NCI-H2171 (cell line): ENCODE measurements around the gene ETNK1.
"Not testable (repeated sequence)": the region's sequence is repeated elsewhere in the genome, so short reads cannot be mapped to it uniquely, and the experiment has no call there.

Experiments used
- DNase-seq: peaks from one replicate; lab custom pipeline; 2025; lab: John Stamatoyannopoulos, UW

ETNK1 gene, protein sequence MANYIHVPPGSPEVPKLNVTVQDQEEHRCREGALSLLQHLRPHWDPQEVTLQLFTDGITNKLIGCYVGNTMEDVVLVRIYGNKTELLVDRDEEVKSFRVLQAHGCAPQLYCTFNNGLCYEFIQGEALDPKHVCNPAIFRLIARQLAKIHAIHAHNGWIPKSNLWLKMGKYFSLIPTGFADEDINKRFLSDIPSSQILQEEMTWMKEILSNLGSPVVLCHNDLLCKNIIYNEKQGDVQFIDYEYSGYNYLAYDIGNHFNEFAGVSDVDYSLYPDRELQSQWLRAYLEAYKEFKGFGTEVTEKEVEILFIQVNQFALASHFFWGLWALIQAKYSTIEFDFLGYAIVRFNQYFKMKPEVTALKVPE

DNA sequence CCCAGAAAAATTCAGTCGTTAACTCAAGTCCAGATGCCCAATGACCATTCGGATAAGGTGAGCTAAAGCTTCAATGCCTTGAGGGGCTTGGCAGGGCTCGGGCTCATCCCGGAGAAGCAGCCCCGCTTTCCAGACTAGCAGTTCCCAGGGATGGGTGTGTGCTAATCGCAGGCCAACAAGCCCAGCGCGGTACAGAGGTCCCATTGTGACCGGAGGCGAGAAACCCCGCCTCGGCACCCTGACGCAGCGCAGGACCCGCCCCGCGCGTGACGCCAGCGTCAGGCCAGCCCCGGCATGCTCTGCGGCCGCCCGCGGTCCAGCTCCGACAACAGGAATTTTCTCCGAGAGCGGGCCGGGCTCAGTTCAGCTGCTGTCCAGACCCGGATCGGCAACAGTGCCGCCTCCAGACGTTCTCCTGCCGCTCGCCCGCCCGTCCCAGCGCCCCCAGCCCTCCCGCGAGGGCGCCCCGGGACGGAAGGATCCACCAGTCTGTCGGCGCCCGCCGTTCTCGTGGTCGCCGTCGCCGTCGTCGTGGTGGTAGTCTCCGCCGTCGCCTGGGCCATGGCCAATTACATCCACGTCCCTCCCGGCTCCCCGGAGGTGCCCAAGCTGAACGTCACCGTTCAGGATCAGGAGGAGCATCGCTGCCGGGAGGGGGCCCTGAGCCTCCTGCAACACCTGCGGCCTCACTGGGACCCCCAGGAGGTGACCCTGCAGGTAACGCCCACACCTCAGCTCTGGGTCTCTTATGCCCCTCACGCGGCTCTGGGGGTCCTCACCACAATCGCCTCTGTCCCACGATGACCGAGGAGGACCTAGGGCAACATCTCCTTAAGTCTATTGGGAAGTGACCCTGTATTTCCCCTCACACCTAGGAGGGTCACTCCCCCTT, at the start of gene ETNK1:
Gene ETNK1 (plus strand): TSS at position 302 of the 892 bp plus-strand sequence. CDS start 260 bp downstream, at position 562.
- DNase-seq: peak; percentile 70

DNA sequence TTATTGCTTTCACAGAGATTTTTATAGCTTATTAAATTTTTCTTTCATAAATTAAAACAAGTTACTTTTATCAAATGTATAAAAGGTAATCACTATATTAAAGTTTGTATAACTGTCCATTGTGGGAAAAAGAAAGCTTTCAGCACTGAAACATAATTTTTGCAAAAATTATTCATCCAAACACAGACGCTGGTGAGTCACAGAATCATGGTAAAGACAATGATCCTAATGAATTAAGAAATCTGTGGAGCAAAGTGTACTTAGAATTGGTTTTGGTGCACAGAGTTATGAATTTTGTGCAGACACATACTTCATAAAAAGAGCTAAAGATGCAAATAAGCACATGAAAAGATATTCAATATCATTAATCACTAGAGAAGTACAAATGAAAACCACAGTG, 48.9 kb upstream of the ETNK1 start:
- DNase-seq: no peak

DNA sequence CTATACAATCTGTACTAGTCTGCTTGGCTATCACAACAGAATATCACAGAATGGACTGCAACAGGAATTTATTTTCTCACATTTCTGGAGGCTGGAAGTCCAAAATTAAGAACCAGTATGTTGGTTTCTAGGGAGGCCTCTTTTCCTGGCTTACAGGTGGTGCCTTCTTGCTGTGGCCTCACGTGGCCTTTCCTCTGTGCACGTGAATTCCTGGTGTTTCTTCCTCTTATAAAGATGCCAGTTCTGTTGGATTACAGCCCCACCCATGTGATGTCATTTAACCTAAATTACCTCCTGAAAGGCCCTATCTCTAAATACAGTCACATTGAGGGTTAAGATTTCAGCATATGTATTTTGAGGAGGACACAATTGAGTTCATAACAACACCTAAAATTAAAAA, 48.5 kb upstream of the ETNK1 start:
- DNase-seq: no peak

DNA sequence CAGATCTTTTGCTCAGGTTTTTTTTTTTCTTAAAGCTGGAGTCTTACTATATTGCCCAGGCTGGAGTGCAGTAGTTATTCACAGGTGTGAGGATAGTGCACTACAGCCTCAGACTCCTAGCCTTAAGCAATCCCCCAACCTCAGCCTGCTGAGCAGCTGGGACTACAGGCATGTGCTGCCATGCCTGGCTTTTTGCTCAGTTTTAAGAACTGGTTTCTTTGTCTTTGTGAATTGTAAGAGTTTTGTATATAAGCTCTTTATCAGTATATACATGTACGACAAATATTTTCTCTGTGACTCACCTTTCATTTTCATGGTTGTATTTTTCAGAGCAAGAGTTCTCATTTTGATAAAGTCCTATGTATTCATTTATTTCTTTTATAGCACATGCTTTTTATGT, 47.3 kb upstream of the ETNK1 start:
- DNase-seq: no peak

DNA sequence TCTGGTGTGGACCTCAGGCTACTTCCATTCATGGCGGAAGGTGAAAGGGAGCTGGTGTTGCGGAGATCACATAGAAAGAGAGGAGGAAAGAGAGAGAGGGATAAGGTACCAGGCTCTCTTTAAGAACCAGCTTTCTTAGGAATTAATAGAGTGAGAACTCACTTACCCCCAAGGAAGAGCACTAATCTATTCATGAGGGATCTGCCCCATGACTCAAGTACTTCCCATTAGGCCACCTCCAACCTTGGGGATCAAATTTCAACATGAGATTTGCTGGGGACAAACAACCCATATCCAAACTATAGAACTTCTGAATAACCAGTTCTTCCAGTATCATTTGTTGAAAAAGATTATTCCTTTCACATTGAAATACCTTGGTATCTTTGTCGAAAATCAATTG, 46.6 kb upstream of the ETNK1 start:
- DNase-seq: no peak

DNA sequence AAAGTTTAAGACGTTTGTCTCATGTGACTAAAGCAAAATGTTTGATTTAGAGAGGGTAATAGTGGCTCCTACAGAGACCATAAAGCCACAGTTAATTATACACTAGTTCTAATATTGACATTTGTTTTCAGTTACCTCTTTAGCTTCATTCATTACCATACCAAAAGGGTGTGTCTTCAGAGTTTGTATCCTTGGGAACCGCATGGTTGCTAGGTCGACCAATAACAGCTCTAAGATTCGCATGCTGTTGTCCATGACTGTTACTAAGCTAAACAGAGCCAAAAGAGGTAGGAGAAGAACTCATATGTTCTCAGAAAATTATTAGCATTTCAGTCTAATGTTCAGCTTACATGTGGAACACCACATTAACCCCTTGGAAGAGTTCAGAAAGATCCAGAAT, 36.2 kb upstream of the ETNK1 start:
- no peak for DNase-seq

DNA sequence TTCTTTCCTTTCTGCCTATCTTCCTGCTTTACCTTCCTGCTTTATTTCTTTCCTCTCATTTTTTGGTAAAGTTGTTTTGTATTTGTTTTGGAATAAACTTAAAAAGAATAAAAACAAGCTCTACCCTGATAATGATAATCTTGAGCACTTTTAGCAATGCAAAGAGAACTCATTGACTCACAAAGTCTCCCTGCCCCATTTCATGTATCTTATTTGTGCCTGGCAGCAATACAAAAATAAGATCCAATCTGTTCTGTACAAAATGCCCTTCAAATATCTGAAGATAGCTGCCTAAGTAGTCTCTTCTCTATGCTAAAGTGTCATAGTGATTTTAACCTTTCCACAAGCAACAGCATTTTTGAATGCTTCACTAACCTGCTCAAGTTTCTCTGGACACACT, 31.1 kb upstream of the ETNK1 start:
- DNase-seq: no peak

DNA sequence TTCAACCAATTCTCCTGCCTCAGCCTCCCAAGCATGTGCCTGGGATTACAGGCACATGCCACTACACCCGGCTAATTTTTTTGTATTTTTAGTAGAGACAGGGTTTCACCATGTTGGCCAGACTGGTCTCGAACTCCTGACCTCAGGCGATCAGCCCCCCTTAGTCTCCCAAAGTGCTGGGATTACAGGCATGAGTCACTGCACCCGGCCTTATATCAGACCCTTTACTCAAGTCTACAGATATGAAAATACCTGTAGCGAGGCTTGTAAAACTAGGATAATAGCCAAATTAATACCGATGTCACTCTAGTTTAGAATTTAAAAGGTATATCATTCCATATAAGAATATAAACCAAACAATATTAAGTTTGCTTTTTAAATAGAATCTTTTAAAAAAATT, 27.4 kb upstream of the ETNK1 start:
- DNase-seq: not testable (repeated sequence)

DNA sequence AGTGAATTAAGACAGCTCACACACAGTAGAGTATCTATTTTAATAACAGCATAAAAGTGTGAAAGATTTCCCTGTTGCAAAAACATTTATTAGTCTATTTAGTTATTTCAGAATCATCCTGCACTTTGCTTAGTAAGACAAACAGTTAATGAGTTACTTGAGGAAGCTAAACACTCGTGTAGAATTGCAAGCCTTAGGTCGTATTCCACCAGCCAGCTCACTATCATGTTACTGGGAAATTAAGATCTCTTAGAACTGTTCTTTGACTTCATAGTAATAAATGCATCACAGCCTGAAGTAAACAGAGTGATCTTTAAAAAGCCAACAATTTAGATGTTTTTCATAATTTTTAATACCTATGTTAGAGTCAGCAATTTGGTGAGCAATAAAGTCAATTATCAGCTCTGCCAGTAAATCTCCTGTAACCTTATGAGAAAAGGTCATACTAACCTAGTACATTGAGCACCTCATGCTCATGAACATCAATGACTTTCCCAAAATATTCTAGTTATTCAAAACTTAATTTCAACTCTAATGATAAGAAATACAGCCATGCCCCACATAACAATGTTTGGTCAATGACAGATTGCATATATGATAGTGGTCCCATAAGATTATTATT, 26.7 kb upstream of the ETNK1 start:
- no peak for DNase-seq

DNA sequence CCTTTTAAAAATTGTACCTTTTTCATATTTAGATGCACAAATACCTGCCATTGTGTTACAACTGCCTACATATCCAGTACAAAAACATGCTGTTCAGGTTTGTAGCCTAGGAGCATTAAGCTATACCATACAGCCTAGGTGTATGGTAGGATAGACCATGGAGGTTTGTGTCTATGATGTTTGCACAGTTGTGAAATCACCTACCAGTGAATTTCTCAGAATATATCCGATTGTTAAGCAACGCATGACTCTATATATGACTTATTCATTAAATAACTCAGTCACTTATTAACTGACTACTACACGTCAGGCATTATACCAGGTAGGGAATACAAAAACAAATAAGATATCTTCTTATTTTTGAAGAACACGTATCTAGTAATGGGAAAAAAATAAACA, 26.2 kb upstream of the ETNK1 start:
- no peak for DNase-seq

DNA sequence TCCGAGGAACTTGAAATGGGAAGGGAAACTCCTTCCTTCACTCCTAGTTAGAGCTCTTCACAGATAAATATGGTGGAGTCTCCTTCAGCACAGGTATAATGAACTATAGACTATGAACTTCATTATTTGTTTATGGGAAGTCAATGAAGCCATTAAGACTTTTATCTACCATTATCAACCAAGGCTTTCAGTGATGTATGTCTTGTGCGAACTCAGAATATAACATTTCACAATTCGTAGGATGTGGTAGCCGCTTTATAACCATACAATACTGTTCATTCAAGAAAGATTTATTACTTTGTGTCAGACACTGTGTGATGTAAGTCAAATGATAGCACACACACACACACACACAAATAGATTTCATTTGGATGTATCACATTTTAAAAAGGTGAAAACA, 24.8 kb upstream of the ETNK1 start:
- DNase-seq: no peak

DNA sequence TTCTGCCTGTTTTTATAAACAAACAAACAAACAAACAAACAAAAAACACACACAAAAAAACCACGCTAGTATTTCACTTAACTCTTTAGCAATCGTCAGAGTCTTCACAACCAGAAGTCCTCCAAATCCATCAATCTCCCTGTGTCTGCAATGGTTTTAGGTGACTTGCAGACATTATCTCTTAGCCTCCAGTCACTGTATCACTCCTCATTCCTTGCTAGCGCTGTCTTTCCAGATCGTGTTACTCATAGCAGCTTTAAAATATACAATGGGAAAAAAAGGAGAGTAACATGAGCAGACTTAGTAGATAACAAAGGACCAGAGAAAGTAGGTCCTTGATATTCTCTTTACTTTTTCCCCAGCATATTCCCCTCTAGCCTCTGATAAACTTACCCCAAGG, 15.5 kb upstream of the ETNK1 start:
- no peak for DNase-seq

DNA sequence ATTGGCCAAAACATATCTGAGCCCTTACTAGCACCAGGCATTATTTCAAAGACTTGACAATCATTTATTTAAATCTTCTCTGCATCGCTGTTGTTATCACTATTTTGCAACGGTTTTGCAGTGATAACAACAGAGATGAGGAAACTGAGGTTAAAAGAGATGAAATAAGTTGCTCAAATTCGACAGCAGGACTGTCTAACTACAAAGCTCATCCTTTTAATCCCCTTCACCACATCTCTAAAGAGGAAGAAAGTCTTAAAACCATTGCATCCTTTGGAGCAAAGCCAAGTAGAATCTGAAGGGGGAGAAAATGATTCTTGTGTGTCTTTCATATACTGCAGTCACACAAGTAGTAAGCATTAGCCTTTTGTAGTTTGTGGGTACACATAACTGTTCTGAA, 14.8 kb upstream of the ETNK1 start:
- DNase-seq: no peak

DNA sequence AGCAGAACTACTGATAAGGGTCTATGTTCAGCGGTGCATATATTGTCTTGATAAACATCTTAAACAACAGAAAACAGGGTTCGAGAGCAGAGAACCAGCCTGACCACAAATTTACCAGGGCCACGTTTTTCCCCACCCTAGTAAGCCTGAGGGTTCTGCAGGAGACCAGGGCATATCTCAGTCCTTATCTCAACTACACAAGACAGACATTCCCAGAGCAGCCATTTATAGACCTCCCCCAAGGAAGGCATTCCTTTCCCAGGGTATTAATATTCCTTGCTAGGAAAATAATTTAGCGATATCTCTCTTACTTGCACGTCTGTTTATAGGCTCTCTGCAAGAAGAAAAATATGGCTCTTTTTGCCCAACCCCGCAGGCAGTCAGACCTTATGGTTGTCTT, 12.1 kb upstream of the ETNK1 start:
- DNase-seq: not testable (repeated sequence)

DNA sequence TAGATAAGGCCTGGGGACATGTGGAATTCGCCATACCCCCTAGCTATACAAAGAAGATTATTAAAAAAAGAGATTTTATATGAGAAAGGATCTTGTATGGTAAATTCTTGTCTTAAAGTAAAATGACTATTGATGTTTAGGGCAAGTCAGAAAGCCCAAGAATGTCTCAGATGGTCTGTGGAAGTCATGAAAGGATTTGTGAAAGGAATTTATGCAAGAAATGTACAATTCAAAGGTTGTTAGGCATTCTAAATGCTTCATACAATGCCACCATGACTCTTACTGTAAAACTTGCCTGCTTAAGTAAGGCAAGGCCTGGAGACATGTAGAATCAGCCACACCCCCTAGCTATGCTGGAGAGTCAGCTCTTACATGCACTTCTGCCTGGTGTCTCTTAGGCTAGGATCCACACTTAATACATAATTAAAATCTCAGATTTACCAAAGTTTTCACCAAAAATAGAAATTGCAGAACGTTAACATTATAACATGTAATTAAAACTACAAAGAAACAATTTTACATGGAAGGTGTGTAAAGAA, 8.9 kb upstream of the ETNK1 start:
- no peak for DNase-seq

DNA sequence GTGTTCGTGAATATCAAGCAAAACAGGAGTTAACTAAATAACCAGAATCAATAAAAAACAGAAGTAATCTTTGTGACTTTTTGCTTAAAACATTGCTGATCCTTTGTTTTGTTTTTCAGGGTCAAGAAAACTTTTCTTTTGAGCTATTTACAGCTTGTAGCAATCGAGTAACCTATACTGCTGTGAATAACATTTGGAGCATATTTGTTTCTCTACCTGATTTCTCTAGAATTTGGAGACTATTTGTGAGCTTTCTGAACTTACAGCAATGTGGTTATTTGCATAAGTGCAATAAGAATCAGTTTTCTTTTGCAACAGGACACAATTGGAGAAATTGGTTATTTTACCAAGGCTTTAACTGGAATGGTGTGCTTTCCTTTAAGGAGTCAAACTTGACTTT, 7.3 kb upstream of the ETNK1 start:
- no peak for DNase-seq

DNA sequence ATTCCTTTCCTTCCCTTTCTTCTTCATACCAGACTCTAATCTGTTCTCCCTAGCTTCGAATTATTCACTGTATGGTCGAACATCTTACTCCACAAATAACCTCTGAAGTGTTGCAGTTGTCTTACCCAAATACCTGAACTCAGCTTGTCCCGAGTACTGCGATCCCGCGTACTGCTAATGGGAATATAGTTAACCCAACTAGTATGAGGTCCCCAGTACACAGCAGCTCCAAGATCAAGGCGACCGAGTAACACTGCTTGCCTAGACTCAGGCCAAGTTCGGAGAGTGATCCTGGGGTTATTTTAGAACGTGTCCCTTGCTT, 462 bp upstream of the ETNK1 start:
- no peak for DNase-seq

DNA sequence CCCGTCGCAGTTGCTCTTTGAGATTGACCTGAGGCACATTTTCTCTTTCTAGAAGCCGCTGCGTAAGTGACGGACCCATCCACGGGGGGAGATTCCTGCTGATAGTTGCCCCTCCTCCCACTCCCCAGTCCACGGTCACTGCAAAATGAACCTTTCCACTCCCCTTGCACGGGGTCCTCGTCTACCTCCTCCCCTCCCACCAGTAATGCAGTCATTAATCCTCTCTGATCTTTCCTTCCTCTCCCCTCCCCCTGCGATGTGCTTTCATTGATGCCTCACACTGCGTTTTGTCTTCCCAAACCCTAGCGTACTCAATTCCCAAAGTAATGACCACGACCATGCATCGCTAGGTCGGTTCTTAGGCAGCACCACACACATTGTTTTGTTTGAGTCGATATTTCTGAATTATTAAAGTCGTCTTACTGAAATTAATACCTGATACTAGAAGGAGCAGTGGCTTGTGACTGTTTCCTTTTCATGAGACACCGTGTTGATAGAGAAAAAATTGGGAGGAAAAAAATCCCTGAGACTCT, 857 bp downstream of the ETNK1 start:
- no peak for DNase-seq

DNA sequence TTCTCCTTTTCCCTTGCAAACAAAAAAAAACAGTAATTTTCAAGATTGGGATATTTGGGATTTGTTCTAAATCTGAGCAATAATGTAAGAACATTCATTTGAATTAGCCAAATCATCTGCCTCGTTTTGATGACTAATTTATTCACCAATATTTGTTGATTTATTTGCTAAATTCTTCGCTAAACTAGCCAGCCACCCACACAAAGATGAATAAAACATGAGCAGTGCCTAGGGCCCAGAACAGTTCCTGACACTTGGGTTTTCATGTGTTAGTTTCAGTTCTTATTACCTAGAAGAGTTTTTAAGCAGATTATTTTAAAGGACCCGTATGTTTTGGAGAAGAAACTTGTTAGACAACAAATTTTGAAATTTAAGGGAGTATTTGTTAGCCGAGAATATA, 1.4 kb downstream of the ETNK1 start:
- no peak for DNase-seq

DNA sequence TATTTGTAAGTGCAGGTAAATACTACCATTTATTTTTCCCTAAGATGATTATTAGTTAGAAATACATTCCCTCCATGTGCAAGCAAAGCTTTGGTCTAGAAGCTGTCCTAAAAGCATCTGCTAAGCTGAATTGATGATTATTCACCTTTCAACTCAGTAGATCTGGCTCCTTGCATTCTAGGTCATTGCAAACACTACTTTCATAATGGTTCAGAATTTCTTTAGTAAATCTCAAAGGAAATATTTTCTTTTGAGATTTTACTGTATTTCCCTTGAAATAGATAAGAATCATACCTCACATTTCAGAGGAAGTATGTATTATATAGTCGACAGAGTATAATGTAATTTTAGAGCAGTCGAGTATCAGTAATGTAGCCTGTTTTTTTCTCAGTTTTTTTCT, 2.4 kb downstream of the ETNK1 start:
- DNase-seq: no peak

DNA sequence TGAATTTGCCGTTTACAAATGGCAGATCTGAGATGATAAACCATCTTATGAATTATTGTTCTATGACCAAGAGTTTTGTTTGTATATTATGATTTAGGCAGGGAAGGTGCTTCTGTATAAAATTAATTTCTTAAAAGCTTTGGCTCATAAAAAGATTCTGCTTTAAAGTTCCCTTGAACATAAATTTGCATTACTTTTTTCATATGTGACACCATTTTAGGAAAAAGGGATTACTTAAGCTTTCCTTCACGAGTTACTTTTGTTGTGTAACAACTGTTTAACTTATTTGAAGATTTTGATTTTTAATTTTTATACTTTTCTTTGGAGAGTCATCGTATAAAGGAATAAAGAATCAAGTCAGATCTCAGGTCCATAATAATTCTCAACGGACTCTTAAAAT, 3.3 kb downstream of the ETNK1 start:
- no peak for DNase-seq

DNA sequence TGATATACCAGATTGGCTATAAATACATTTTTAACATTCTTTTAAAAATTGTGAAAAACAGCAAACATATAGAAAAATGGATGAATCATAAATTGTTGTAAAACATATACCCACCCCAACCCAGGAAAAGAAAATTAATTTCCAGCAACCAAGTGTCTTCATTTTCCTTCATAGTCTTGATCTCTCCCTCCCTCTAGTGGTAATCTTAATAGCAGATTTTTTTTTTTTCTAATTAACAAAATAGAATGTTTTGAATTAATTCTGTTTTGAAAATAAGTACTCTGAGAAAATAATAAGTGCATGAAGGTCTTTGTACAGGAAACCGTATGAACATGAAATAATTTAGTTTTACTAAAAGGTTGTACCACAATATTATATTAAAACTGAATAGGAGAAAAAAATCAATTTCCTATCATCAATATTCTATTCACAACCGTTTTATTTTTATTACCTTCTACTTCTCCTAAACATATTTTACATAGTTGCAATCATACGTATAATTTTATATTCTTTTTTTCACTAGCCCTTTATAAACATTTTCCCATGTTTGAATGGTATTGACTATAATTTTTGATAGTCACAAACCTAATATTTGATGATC, 7.0 kb downstream of the ETNK1 start:
- DNase-seq: no peak
